ENCODE data around the gene CALHM2. TPM values are rescaled to one million over a fixed set of nuclear protein-coding genes. Genes with fewer than 3 reads are reported as not detected.
"Not testable (repeated sequence)": the region's sequence is repeated elsewhere in the genome, so short reads cannot be mapped to it uniquely, and the experiment has no call there.

CALHM2 gene
- total and polyA plus RNA-seq, 2 of the 4 experiments (the other 2 are of a cell fraction): 2.5 to 7.9 TPM

- in situ Hi-C loops (cut with MboI; ENCODE audit: low sequenced_read_pairs) (loop anchor here (5.0 kb wide), 1 partner anchor 70 kb away; no protein-coding TSS in a partner anchor), intact Hi-C loops (cut with micrococcal nuclease) (loop anchor here (1.0 to 5.0 kb wide), 2 partner anchors 68 to 175 kb away; no protein-coding TSS in a partner anchor), dilution Hi-C loops (cut with HindIII; ENCODE audit: low sequenced_read_pairs, unreplicated experiment) (no loop called here)
- no peak overlapping the region for H3K56ac ChIP-seq (ENCODE audit: extremely low read depth, insufficient read depth, low read length)
- H3K79me1 ChIP-seq (ENCODE audit: low read depth in 1 of 2, low read length in 2 of 2): 0 out of 4 replicates have a peak, but pooled peaks cover 0 to 8% of the 10 kb centered on the region in 2 experiments
- no peak overlapping the region for H2BK20ac ChIP-seq (ENCODE audit: low read depth, low read length)
- H3K4me3 ChIP-seq (ENCODE audit: insufficient read depth, low read depth, low read length): no peak overlapping the region
- WGBS, 2 experiments (ENCODE audit: extremely low coverage in 2 of 2, insufficient read length in 1 of 2): no CpG with 5 or more reads among the region's 5 CpGs
- POLR2A ChIA-PET (ENCODE audit: unreplicated experiment): no interaction called here
- no peaks in the 10 kb centered on the region for H3K27me3 ChIP-seq (ENCODE audit: control insufficient read depth, insufficient read depth, low read length)
- no peak overlapping the region for H3K14ac ChIP-seq (replicated peaks; ENCODE audit: low read depth, low read length)
- H3K18ac ChIP-seq (ENCODE audit: low read depth, low read length): no peak overlapping the region
- H3K9me1 ChIP-seq (ENCODE audit: insufficient read depth, low read length): no peaks in the 10 kb centered on the region
- H4K20me1 ChIP-seq (ENCODE audit: insufficient read depth, low read length): no peaks in the 10 kb centered on the region
- H3K4me2 ChIP-seq (ENCODE audit: low read depth, low read length): no peak overlapping the region
- no peak overlapping the region for H2BK15ac ChIP-seq (ENCODE audit: low read depth, low read length)
- no peak overlapping the region for H2AK9ac ChIP-seq (replicated peaks; ENCODE audit: low read depth, low read length, poor library complexity)
- H3K36me3 ChIP-seq (ENCODE audit: control insufficient read depth, insufficient read depth, low read length): peaks cover 69% of the 10 kb centered on the region
- H3K4me1 ChIP-seq (ENCODE audit: control insufficient read depth, insufficient read depth, low read length): no peaks in the 10 kb centered on the region
- no peak for DNase-seq
- H4K91ac ChIP-seq (ENCODE audit: insufficient read depth, low read depth, low read length): no peak overlapping the region
- H2AFZ ChIP-seq (replicated peaks; ENCODE audit: low read length, poor library complexity): no peak overlapping the region
- H3K27ac ChIP-seq (ENCODE audit: insufficient read depth, low read length): no peak overlapping the region
- BruUV-seq (replicated peaks): no TSS peak
- no peak overlapping the region for H3K23ac ChIP-seq (ENCODE audit: low read depth, low read length)
- no peak overlapping the region for H2BK5ac ChIP-seq (ENCODE audit: low read depth, low read length, poor library complexity, severe bottlenecking)
- H3K4ac ChIP-seq (ENCODE audit: low read depth, low read length): no peak overlapping the region
- no peak overlapping the region for H2AK5ac ChIP-seq (ENCODE audit: low read depth, low read length)
- CTCF ChIA-PET: no interaction called here
- ATAC-seq (ENCODE audit: low read depth): no peak
- H4K8ac ChIP-seq (ENCODE audit: low read depth in 2 of 2, low read length in 2 of 2): no peak overlapping the region
- no peak overlapping the region for H2BK120ac ChIP-seq (ENCODE audit: low read depth, low read length)
- no peaks in the 10 kb centered on the region for H3K9me3 ChIP-seq (ENCODE audit: control insufficient read depth, insufficient read depth, low read length)
- no peak overlapping the region for H3K9ac ChIP-seq (ENCODE audit: low read depth, low read length)
- TF ChIP-seq POLR2A (IDR thresholded peaks at IDR 0.05; ENCODE audit: low read depth, low read length) (no peak), RFX5 (IDR thresholded peaks at IDR 0.05; ENCODE audit: low read depth, low read length) (no peak), FOS (IDR thresholded peaks at IDR 0.05; ENCODE audit: low read depth, low read length) (no peak), MXI1 (IDR thresholded peaks at IDR 0.05; ENCODE audit: borderline replicate concordance, low read depth, low read length) (no peak), NFE2L2 (IDR thresholded peaks at IDR 0.05; ENCODE audit: low read depth, low read length) (no peak), USF2 (IDR thresholded peaks at IDR 0.05; ENCODE audit: low read depth, low read length) (no peak), MAZ (IDR thresholded peaks at IDR 0.05; ENCODE audit: borderline replicate concordance, low read depth, low read length) (no peak)
- H4K5ac ChIP-seq (ENCODE audit: low read depth, low read length): no peak overlapping the region
These were observed 34.6 kb downstream of the CALHM2 start for GRCh38 chr10:103417601-103418000.

DNA sequence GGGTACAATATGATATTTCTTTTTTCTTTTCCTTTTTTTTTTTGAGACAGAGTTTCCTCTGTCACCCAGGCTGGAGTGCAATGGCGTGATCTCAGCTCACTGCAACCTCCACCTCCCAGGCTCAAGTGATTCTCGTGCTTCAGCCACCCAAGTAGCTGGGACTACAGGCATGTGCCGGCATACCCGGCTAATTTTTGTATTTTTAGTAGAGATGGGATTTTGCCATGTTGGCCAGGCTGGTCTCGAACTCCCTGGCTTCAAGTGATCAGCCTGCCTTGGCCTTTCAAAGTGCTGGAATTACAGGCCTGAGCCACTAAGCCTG lies 35.1 kb downstream of the CALHM2 start:
- H2BK120ac ChIP-seq (ENCODE audit: low read depth, low read length); POLR2A ChIA-PET (ENCODE audit: unreplicated experiment); H2AFZ ChIP-seq (replicated peaks; ENCODE audit: low read length, poor library complexity); H2BK15ac ChIP-seq (ENCODE audit: low read depth, low read length); H3K4ac ChIP-seq (ENCODE audit: low read depth, low read length); H3K9me3 ChIP-seq (ENCODE audit: control insufficient read depth, insufficient read depth, low read length); H3K9me1 ChIP-seq (ENCODE audit: insufficient read depth, low read length); H4K8ac ChIP-seq (ENCODE audit: low read depth in 2 of 2, low read length in 2 of 2); H3K18ac ChIP-seq (ENCODE audit: low read depth, low read length); H3K27me3 ChIP-seq (ENCODE audit: control insufficient read depth, insufficient read depth, low read length); H3K4me3 ChIP-seq (ENCODE audit: insufficient read depth, low read depth, low read length); H4K91ac ChIP-seq (ENCODE audit: insufficient read depth, low read depth, low read length); H2BK5ac ChIP-seq (ENCODE audit: low read depth, low read length, poor library complexity, severe bottlenecking); CTCF ChIA-PET; H3K9ac ChIP-seq (ENCODE audit: low read depth, low read length); H4K20me1 ChIP-seq (ENCODE audit: insufficient read depth, low read length); ATAC-seq (ENCODE audit: low read depth); dilution Hi-C loops (cut with HindIII; ENCODE audit: low sequenced_read_pairs, unreplicated experiment); H3K4me1 ChIP-seq (ENCODE audit: control insufficient read depth, insufficient read depth, low read length); H2BK20ac ChIP-seq (ENCODE audit: low read depth, low read length); H3K27ac ChIP-seq (ENCODE audit: insufficient read depth, low read length); H3K4me2 ChIP-seq (ENCODE audit: low read depth, low read length); H3K79me1 ChIP-seq (ENCODE audit: low read depth in 1 of 2, low read length in 2 of 2); H3K23ac ChIP-seq (ENCODE audit: low read depth, low read length); H3K14ac ChIP-seq (replicated peaks; ENCODE audit: low read depth, low read length); BruUV-seq (replicated peaks); DNase-seq; H2AK5ac ChIP-seq (ENCODE audit: low read depth, low read length); H3K56ac ChIP-seq (ENCODE audit: extremely low read depth, insufficient read depth, low read length); H2AK9ac ChIP-seq (replicated peaks; ENCODE audit: low read depth, low read length, poor library complexity); H4K5ac ChIP-seq (ENCODE audit: low read depth, low read length): not testable (repeated sequence)
- WGBS, 2 experiments (ENCODE audit: extremely low coverage in 2 of 2, insufficient read length in 1 of 2): no CpG with 5 or more reads among the region's 5 CpGs
- in situ Hi-C loops (cut with MboI; ENCODE audit: low sequenced_read_pairs) (loop anchor here (5.0 kb wide), 1 partner anchor 70 kb away; no protein-coding TSS in a partner anchor), intact Hi-C loops (cut with micrococcal nuclease) (loop anchor here (1.0 to 5.0 kb wide), 2 partner anchors 68 to 175 kb away; no protein-coding TSS in a partner anchor)
- peaks cover 71% of the 10 kb centered on the region for H3K36me3 ChIP-seq (ENCODE audit: control insufficient read depth, insufficient read depth, low read length)
